ENCODE results near the gene RAB1B. TPM values are rescaled to one million over a fixed set of nuclear protein-coding genes. Genes with fewer than 3 reads are reported as not detected.
"Not testable (repeated sequence)": the region's sequence is repeated elsewhere in the genome, so short reads cannot be mapped to it uniquely, and the experiment has no call there.

The RAB1B gene
- total RNA-seq, 1 donor from 2014 or later, result 22.8 TPM

DNA sequence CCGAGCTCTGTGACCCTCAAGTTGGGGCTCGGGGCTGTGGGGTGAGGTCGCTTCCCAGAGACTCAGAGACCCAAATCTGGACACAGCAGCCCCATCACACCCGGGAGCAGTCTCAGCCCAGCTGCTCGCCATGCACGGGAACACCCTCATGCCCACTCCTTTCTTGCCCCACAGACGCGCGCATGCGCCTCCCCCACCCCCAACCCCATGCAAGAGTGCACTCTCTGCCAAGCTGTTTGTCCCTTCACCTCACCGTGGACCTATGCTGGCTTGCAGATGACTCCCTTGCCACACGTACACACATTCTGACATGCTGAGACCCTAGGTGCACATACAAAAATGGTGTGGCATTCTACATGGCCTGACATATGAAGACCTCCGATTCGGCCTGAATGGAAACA lies 48.9 kb downstream of the RAB1B start:
- FAIRE-seq (no peak), DNase-seq (ENCODE audit: low spot score in 2 of 2) (no peak)

DNA sequence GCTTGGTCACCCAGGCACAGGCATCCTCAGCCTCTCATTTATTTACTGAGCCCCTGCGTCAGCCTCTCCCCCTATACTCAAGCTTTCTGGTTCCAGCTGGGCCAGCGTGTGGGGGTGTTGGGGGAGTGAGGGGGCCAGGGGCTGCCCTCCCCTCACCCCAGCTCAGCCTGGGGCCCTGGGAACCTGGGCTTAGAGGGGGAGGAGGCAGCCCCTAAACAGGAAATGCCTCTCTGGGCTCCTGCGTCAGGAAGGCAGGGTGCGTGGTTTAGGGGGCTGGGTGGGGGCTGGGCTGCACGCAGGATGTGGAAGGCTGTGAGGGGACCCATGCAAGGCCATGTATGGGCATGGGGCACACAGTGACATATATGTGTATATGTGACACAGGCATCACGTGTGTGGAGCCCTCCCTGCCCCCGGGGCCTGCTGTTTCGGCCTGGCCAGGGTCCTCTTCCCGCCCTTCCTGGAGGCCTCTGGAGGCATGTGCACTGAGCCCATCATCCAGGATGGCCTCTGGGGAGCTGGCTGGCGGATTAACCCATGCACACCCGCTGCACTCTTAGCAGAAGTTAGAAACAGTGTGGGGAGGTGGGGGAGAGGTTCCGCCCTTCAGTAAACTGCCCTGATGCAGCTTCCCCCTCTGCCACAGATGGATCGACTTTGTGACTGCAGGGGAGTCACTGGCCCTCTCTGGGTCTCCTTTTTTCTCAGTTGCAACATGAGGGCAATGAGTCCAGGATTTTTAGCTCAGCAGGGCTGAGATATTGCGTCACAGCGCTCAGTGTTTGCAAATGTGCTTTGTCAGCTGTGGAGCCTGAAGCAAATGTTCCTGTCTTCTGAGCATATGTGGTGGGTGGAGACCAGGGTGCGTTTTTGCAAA lies 49.5 kb downstream of the RAB1B start:
- FAIRE-seq (no peak), DNase-seq (ENCODE audit: low spot score in 2 of 2) (no peak)

DNA sequence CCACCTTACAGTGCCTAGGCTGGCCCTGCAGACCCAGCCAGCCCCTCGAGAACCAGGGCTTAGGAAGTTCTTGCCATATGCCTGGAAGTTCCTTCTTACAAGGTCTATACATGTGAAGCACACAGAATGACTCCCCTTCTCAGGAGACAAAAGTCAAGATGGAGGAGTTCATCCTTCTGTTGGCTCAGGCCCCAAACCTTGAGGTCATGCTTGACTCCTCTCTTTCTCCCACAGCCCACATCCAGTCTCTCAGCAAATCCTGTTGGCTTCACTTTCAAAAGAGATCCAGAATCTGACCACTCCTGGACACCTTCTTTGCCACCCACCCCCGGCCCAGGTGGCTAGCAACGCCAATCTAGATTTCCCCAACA lies 50.1 kb downstream of the RAB1B start:
- DNase-seq (ENCODE audit: low spot score in 2 of 2) (no peak), FAIRE-seq (no peak)

DNA sequence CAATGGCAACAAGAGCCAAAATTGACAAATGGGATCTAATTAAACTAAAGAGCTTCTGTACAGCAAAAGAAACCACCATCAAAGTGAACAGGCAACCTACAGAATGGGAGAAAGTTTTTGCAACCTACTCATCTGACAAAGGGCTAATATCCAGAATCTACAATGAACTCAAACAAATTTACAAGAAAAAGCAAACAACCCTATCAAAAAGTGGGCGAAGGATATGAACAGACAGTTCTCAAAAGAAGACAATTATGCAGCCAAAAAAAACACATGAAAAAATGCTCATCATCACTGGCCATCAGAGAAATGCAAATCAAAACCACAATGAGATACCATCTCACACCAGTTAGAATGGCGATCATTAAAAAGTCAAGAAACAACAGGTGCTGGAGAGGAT lies 51.9 kb downstream of the RAB1B start:
- not testable (repeated sequence) for FAIRE-seq; DNase-seq (ENCODE audit: low spot score in 2 of 2)

DNA sequence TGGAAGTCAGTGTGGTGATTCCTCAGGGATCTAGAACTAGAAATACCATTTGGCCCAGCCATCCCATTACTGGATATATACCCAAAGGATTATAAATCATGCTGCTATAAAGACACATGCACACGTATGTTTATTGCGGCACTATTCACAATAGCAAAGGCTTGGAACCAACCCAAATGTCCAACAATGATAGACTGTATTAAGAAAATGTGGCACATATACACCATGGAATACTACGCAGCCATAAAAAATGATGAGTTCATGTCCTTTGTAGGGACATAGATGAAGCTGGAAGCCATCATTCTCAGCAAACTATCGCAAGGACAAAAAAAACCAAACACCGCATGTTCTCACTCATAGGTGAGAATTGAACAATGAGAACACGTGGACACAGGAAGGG lies 52.3 kb downstream of the RAB1B start:
- not testable (repeated sequence) for FAIRE-seq; DNase-seq (ENCODE audit: low spot score in 2 of 2)

DNA sequence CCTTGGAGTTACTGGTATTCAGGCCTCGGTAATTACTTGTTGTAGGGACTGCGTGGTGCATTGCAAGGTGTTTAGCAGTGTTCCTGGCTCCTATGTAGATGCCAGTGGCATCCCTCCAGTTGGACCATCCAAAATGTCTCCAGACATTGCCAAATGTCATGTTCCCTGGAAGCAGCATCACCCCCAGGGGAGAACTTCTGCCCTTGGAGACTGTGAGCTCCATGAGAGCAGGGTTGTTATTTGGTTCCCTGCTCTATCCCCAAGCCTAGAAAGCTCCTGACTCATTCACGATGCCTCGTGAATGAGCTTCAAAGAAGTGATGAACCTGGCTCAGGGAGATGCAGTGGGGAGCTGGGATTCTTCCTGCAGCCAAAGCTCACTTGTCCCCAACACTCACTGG lies 53.2 kb downstream of the RAB1B start:
- no peak for DNase-seq (ENCODE audit: low spot score in 2 of 2)
- no peak for FAIRE-seq

DNA sequence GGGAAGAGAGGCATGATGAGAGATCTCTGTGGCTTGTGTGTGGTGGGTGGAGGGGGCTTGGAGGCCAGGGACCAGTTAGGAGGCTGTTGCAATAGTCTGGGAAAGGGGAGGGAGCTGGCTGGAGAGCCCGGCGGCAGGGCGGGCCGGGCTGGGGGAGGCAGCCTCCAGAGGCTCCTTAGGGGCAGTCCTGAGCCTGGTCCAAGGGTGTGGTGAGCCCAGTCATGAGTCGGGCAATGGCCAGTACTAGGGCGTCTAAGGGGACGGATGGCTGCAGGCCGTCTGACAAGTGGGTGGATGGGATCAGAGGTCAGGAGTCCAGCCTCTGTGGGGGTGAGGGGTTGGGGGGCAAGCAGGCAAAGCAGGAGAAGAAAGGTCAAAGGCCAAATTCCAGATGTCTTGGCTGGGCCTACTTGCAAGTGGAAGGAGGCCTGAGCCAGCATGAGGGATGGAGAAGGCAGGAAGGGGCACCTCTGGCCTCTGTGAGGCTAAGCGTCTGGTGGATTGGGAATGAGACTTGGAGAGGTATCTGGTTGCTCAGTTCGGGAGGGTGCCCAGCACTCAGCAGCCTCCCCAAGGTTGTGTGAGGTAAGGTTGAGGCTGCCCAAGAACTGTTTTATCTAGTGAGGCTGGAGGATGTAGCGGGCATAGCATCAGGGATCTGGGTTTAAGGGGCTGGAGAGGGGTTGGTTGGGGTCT lies 54.4 kb downstream of the RAB1B start:
- no peak for DNase-seq (ENCODE audit: low spot score in 2 of 2)

DNA sequence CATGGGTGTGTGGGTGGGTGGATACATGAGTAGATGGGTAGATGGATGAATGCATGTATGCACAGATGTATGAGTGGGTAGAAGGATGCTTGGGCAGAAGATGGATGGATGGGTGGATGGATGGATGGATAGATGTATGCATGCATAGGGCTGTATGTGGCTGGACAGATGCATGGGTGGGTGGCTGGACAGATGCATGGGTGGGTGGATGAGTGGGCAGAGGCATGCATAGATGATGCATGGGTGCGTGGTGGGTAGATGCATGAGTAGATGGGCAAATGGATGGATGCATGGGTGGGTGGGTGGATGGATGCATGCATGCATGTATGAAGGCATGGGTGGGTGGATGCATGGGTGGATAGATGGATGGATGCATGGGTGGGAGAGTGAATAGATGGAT lies 55.2 kb downstream of the RAB1B start:
- DNase-seq (ENCODE audit: low spot score in 2 of 2) (no peak), FAIRE-seq (no peak)

More for the DNA sequence above, 54.4 kb downstream of the RAB1B start:
- FAIRE-seq, result no peak

DNA sequence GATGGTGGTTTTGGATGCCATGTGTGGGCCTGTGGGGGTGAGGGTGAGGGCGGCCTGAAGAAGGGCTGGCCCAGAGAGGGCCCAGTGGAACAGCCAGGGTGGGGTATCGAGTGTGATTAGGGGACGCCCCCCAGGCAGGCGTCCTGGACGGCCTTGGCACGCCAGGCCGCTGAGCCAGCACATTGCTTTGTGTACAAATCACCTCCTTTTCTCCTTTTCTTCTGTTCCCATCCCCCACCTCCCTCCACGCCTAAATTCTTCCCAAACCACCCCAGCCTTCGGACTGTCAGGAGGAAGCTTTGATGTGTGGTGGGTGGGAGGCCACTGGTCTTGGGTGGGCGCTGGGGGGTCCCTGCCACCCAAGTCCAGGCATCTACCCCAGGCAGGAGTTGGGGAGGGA lies 56.2 kb downstream of the RAB1B start:
- FAIRE-seq, result no peak
- no peak for DNase-seq (ENCODE audit: low spot score in 2 of 2)

DNA sequence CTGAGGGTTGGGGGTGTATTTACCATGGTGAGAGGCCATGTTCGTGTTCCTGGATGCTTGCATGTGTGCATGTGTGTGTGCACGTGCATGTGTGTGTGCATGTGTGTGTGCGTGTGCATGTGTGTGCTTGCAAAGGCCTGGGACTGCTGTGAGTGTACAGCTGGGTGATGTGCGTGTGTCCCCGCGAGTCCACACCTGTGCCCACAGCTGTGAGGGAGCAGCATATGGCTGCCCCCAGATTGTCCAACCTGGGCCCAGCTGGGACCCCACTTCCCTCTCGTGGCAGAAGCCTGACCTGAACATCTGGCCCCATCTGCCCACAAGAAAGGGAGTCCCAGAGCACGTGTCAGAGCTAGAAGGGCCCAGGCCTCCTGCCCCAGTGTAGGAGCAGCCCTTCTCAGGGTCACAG lies 56.8 kb downstream of the RAB1B start:
- DNase-seq (ENCODE audit: low spot score in 2 of 2) (no peak), FAIRE-seq (no peak)

DNA sequence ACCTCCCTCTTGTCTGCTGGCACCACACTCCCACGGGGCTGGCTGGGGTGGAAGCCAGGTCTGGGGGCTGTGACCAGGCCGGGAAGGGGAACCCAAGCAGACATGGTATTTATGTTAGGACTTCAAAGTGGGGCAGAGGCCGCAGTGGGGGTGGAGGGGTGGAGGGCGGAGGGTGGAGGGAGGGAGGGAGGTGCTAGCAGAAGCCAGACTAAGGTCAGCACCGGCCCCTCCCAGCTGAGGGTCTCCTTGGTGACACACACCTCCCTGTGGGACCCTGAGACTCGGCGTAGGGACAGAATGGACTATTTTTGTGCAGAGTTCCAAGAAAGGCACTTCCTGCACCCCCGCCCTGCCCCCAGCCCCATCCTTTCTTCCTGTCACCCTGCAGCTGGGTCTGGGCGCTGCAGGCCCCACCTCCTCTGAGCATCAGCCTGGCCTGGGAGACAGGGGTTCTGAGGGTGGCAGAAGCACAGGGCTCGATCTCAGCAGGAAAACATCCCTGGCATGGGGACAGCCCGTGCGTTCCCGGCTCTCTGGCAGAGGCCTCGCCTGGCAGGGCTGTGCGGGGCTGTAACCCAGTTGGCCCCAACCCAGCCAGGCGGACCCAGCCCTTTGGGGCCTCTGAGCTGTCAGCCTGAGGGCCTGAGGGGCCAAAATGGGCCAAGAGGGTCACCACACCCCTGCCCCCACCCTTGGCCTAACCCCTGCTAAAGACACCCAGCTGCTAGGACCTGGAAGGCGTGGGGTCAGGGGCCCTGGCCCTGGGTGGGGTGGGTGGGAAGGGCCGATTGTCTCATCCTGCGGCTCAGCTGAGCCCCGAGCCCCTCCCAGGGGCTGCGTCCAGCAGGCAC lies 58.0 kb downstream of the RAB1B start:
- FAIRE-seq (no peak), DNase-seq (ENCODE audit: low spot score in 2 of 2) (no peak)

Other genes starting within 250 kb of the RAB1B start
- gene CATSPER1, start 242.2 kb upstream of the RAB1B start, total RNA-seq, result not detected
- 10.6 TPM for gene GAL3ST3, start 219.5 kb upstream of the RAB1B start, total RNA-seq
- gene SF3B2, start 216.3 kb upstream of the RAB1B start, total RNA-seq, result 90.9 TPM
- 29.3 TPM for gene PACS1, start 198.4 kb upstream of the RAB1B start, total RNA-seq
- gene KLC2, start 10.9 kb upstream of the RAB1B start, total RNA-seq, result 21.6 TPM
- gene CNIH2, start 9.5 kb downstream of the RAB1B start, total RNA-seq, result 41.6 TPM
- gene YIF1A, start 20.5 kb downstream of the RAB1B start, total RNA-seq, result 28.9 TPM
- gene TMEM151A, start 23.3 kb downstream of the RAB1B start, total RNA-seq, result 9.0 TPM
- 1.2 TPM for gene CD248, start 48.4 kb downstream of the RAB1B start, total RNA-seq
- gene RIN1, start 67.8 kb downstream of the RAB1B start, total RNA-seq, result 0.82 TPM
- gene BRMS1, start 76.5 kb downstream of the RAB1B start, total RNA-seq, result 19.2 TPM
- gene B4GAT1, start 79.0 kb downstream of the RAB1B start, total RNA-seq, result 83.2 TPM
- gene SLC29A2, start 103.1 kb downstream of the RAB1B start, total RNA-seq, result 1.6 TPM
- under 0.01 TPM for gene NPAS4, start 152.4 kb downstream of the RAB1B start, total RNA-seq
- gene MRPL11, start 170.2 kb downstream of the RAB1B start, total RNA-seq, result 17.1 TPM
- 13.5 TPM for gene PELI3, start 198.3 kb downstream of the RAB1B start, total RNA-seq
- 39.1 TPM for gene DPP3, start 211.8 kb downstream of the RAB1B start, total RNA-seq
- gene BBS1, start 242.0 kb downstream of the RAB1B start, total RNA-seq, result 41.2 TPM